Activated T-helper 17 cell treated with anti-CD3 and anti-CD28 coated beads, Interleukin-2, amount 50 U/mL, for 72 hours (primary cell): ENCODE results near the gene FRMD4B. TPM values are rescaled to one million over a fixed set of nuclear protein-coding genes. Genes with fewer than 3 reads are reported as not detected.

Source experiments
- ATAC-seq: fragments of 150-1000 bp; cut with Tn5 transposase; replicated peaks from 2 replicates; pipeline ENCODE4 v1.10.0; 2021; ENCODE audit warnings: mild to moderate bottlenecking, moderate library complexity
- H3K27ac Mint-ChIP-seq: one replicate; pipeline ENCODE4 v1.8.0; 2022; ENCODE audit warnings: mixed read lengths
- H3K27me3 Mint-ChIP-seq: one replicate; pipeline ENCODE4 v1.8.0; 2022; ENCODE audit warnings: mixed read lengths
- H3K36me3 Mint-ChIP-seq: one replicate; pipeline ENCODE4 v1.8.0; 2022; ENCODE audit warnings: low read depth, mild to moderate bottlenecking, mixed read lengths
- H3K4me1 Mint-ChIP-seq: one replicate; pipeline ENCODE4 v1.8.0; 2022; ENCODE audit warnings: mixed read lengths
- H3K4me3 Mint-ChIP-seq: one replicate; pipeline ENCODE4 v1.8.0; 2022; ENCODE audit warnings: mild to moderate bottlenecking, mixed read lengths
- H3K9me3 Mint-ChIP-seq: one replicate; pipeline ENCODE4 v1.8.0; 2022; ENCODE audit warnings: mixed read lengths
- total RNA-seq, 2 donors: library from RNA; stranded (reverse); gene quantifications; one replicate each; pipeline ENCODE4 v1.2.3, GENCODE V29; 2022

FRMD4B gene
- total RNA-seq, 2 donors from 2014 or later = 16.6 to 49.0 TPM

GRCh38 chr3:69203631-69204314 lies 182.1 kb downstream of the FRMD4B start:
- H3K9me3 Mint-ChIP-seq = no peaks in the 10 kb centered on the region
- H3K36me3 Mint-ChIP-seq = peaks cover 10% of the 10 kb centered on the region
- H3K4me1 Mint-ChIP-seq = peaks cover 30% of the 10 kb centered on the region
- H3K27ac Mint-ChIP-seq = peak overlapping the region; percentile 96
- ATAC-seq = no peak
- no peaks in the 10 kb centered on the region for H3K27me3 Mint-ChIP-seq
- H3K4me3 Mint-ChIP-seq = peak overlapping the region; percentile 79

- Mint-ChIP-seq H3K36me3 (peaks cover 31% of the 10 kb centered on the region), H3K9me3 (no peaks in the 10 kb centered on the region), H3K27ac (no peak overlapping the region), H3K4me3 (no peak overlapping the region), H3K27me3 (no peaks in the 10 kb centered on the region), H3K4me1 (peaks cover 43% of the 10 kb centered on the region)
- ATAC-seq = no peak
These were observed 184.2 kb downstream of the FRMD4B start for GRCh38 chr3:69201658-69202057.

- no peaks in the 10 kb centered on the region for H3K27me3 Mint-ChIP-seq
- H3K4me3 Mint-ChIP-seq = peak overlapping the region; percentile 77
- H3K4me1 Mint-ChIP-seq = peaks cover 42% of the 10 kb centered on the region
- peak; percentile 49 for ATAC-seq
- no peaks in the 10 kb centered on the region for H3K9me3 Mint-ChIP-seq
- peak overlapping the region; percentile 89 for H3K27ac Mint-ChIP-seq
- H3K36me3 Mint-ChIP-seq = peaks cover 41% of the 10 kb centered on the region
These were observed 185.4 kb downstream of the FRMD4B start for GRCh38 chr3:69200384-69201068.

GRCh38 chr3:69199942-69200341 lies 185.9 kb downstream of the FRMD4B start:
- Mint-ChIP-seq H3K27ac (peak overlapping the region; percentile 89), H3K36me3 (peaks cover 43% of the 10 kb centered on the region), H3K27me3 (no peaks in the 10 kb centered on the region), H3K9me3 (no peaks in the 10 kb centered on the region), H3K4me3 (peak overlapping the region; percentile 77), H3K4me1 (peaks cover 36% of the 10 kb centered on the region)
- ATAC-seq = no peak

- peaks cover 24% of the 10 kb centered on the region for H3K4me1 Mint-ChIP-seq
- peak; percentile 77 for ATAC-seq
- peak overlapping the region; percentile 89 for H3K27ac Mint-ChIP-seq
- no peaks in the 10 kb centered on the region for H3K27me3 Mint-ChIP-seq
- H3K9me3 Mint-ChIP-seq = no peaks in the 10 kb centered on the region
- H3K36me3 Mint-ChIP-seq = peaks cover 62% of the 10 kb centered on the region
- H3K4me3 Mint-ChIP-seq = peak overlapping the region; percentile 77
These were observed 187.9 kb downstream of the FRMD4B start for GRCh38 chr3:69197922-69198530.

- H3K9me3 Mint-ChIP-seq = no peaks in the 10 kb centered on the region
- no peak for ATAC-seq
- peaks cover 68% of the 10 kb centered on the region for H3K36me3 Mint-ChIP-seq
- no peaks in the 10 kb centered on the region for H3K27me3 Mint-ChIP-seq
- H3K4me1 Mint-ChIP-seq = peaks cover 24% of the 10 kb centered on the region
- H3K27ac Mint-ChIP-seq = peak overlapping the region; percentile 89
- peak overlapping the region; percentile 77 for H3K4me3 Mint-ChIP-seq
These were observed 188.4 kb downstream of the FRMD4B start for GRCh38 chr3:69197455-69197854.

- Mint-ChIP-seq H3K27me3 (no peaks in the 10 kb centered on the region), H3K4me1 (peaks cover 24% of the 10 kb centered on the region), H3K4me3 (peak overlapping the region; percentile 77), H3K9me3 (no peaks in the 10 kb centered on the region), H3K36me3 (peaks cover 74% of the 10 kb centered on the region), H3K27ac (peak overlapping the region; percentile 89)
- no peak for ATAC-seq
These were observed 189.0 kb downstream of the FRMD4B start for GRCh38 chr3:69196876-69197275.

- Mint-ChIP-seq H3K9me3 (no peaks in the 10 kb centered on the region), H3K27ac (no peak overlapping the region), H3K4me3 (no peak overlapping the region), H3K4me1 (peaks cover 24% of the 10 kb centered on the region), H3K36me3 (peaks cover 97% of the 10 kb centered on the region), H3K27me3 (no peaks in the 10 kb centered on the region)
- no peak for ATAC-seq
These were observed 191.3 kb downstream of the FRMD4B start for GRCh38 chr3:69194431-69195165.

GRCh38 chr3:69193749-69194148 lies 192.1 kb downstream of the FRMD4B start:
- H3K9me3 Mint-ChIP-seq = no peaks in the 10 kb centered on the region

GRCh38 chr3:69191516-69191915 lies 194.4 kb downstream of the FRMD4B start:
- Mint-ChIP-seq H3K27ac (no peak overlapping the region), H3K4me3 (no peak overlapping the region), H3K27me3 (no peaks in the 10 kb centered on the region), H3K4me1 (peaks cover 5% of the 10 kb centered on the region), H3K9me3 (no peaks in the 10 kb centered on the region), H3K36me3 (peaks cover 99% of the 10 kb centered on the region)
- ATAC-seq = no peak

More at GRCh38 chr3:69193749-69194148, 192.1 kb downstream of the FRMD4B start:
- ATAC-seq = no peak
- Mint-ChIP-seq H3K36me3 (peaks cover 100% of the 10 kb centered on the region), H3K27ac (no peak overlapping the region), H3K27me3 (no peaks in the 10 kb centered on the region), H3K4me3 (no peak overlapping the region), H3K4me1 (peaks cover 19% of the 10 kb centered on the region)

- Mint-ChIP-seq H3K27me3 (no peaks in the 10 kb centered on the region), H3K36me3 (peaks cover 99% of the 10 kb centered on the region)
- ATAC-seq = peak; percentile 52
These were observed 196.4 kb downstream of the FRMD4B start for GRCh38 chr3:69189487-69189886.

GRCh38 chr3:69186575-69187093 lies 199.3 kb downstream of the FRMD4B start:
- no peaks in the 10 kb centered on the region for H3K9me3 Mint-ChIP-seq
- H3K4me3 Mint-ChIP-seq = no peak overlapping the region
- peaks cover 88% of the 10 kb centered on the region for H3K36me3 Mint-ChIP-seq
- ATAC-seq = no peak
- no peak overlapping the region for H3K27ac Mint-ChIP-seq
- peaks cover 6% of the 10 kb centered on the region for H3K4me1 Mint-ChIP-seq
- H3K27me3 Mint-ChIP-seq = no peaks in the 10 kb centered on the region

More at GRCh38 chr3:69189487-69189886, 196.4 kb downstream of the FRMD4B start:
- Mint-ChIP-seq H3K27ac (no peak overlapping the region), H3K9me3 (no peaks in the 10 kb centered on the region), H3K4me3 (no peak overlapping the region), H3K4me1 (peaks cover 4% of the 10 kb centered on the region)

GRCh38 chr3:69182588-69183316 lies 203.1 kb downstream of the FRMD4B start:
- Mint-ChIP-seq H3K36me3 (peaks cover 88% of the 10 kb centered on the region), H3K9me3 (no peaks in the 10 kb centered on the region), H3K4me1 (peaks cover 13% of the 10 kb centered on the region), H3K4me3 (no peak overlapping the region), H3K27ac (peak overlapping the region; percentile 76), H3K27me3 (no peaks in the 10 kb centered on the region)
- ATAC-seq = peak; percentile 38
